ENCODE data around the gene ASB7.
A peak's percentile ranks its signal among the peaks of the same experiment; 100 is the strongest.
"Not testable (repeated sequence)": the region's sequence is repeated elsewhere in the genome, so short reads cannot be mapped to it uniquely, and the experiment has no call there.

Gene ASB7

DNA sequence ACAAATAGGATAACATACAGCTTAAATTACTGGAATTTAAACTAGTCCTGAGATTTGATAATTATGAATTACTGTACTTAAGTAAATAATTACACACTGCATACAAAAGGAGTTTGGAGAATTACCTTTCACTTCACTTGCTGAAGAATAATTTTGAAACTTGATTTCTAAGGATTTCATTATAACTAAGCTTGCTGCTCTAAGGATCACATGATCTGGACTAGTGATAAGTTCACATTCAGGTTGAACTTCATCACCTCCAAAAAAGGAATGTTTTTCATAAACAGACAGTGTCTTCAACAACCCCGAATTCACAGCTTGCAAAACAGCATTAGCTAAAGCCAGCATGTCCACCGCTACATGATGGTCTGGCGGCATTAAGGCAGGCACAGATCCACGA, 28.9 kb upstream of the ASB7 start:
- TF ChIP-seq, protein P1, sequence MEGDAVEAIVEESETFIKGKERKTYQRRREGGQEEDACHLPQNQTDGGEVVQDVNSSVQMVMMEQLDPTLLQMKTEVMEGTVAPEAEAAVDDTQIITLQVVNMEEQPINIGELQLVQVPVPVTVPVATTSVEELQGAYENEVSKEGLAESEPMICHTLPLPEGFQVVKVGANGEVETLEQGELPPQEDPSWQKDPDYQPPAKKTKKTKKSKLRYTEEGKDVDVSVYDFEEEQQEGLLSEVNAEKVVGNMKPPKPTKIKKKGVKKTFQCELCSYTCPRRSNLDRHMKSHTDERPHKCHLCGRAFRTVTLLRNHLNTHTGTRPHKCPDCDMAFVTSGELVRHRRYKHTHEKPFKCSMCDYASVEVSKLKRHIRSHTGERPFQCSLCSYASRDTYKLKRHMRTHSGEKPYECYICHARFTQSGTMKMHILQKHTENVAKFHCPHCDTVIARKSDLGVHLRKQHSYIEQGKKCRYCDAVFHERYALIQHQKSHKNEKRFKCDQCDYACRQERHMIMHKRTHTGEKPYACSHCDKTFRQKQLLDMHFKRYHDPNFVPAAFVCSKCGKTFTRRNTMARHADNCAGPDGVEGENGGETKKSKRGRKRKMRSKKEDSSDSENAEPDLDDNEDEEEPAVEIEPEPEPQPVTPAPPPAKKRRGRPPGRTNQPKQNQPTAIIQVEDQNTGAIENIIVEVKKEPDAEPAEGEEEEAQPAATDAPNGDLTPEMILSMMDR (IDR thresholded peaks at IDR 0.05; ENCODE audit: insufficient read depth, low read depth, low read length, missing control alignments) = no peak
- no peak overlapping the region for H3K4me3 ChIP-seq (ENCODE audit: low read depth, low read length)
- DNase-seq (ENCODE audit: low read depth) = no peak

DNA sequence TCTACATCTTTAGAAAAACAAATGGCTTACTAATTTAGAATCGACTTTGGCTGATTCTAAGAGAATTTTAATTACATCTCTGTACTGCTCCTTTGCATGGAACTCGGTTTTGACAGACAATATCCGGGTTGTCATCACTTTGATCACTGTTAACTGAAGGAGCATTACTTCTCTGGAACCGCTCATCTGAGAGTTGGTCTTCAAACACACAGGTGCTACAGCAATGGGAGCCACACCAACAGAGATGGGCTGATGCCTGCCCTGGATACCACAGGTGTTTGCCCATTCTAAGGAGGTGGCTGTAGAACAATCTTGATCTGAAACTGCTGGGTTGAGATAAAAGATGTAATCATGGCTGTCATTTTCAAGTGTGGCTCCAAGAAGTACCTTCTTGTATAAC, 22.0 kb upstream of the ASB7 start:
- H3K4me3 ChIP-seq (ENCODE audit: low read depth, low read length) = no peak overlapping the region
- no peak for DNase-seq (ENCODE audit: low read depth)
- TF ChIP-seq, protein P1 (IDR thresholded peaks at IDR 0.05; ENCODE audit: insufficient read depth, low read depth, low read length, missing control alignments) = no peak

DNA sequence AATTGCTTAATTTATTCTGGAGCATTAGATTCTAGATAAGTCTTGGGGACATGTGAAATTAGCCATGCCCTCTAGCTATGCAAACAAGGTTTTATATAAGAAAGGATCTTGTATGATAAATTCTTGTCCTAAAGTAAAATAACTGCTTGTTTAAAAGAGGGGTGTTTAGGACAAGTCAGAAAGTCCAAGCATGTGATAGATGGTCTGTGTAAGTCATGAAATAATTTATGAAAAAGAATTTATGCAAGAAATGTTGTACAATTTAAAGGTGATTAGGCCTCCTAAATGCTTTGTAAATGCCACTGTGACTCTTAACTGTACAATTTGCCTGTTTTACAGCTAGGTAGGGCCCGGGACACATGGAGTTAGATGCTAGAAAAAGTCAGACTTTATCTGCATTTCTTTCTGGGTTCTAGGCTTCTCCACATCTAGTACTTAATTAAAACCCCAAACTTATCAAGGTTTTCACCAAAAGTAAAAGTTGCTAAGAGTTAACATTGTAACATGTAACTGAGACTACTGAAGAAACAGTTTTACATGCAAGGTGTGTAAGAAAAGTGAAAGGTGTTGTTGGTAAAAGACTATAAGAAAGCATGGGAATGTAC, 13.6 kb upstream of the ASB7 start:
- DNase-seq (ENCODE audit: low read depth) = peak; percentile 21
- TF ChIP-seq, protein P1 (IDR thresholded peaks at IDR 0.05; ENCODE audit: insufficient read depth, low read depth, low read length, missing control alignments) = no peak
- no peak overlapping the region for H3K4me3 ChIP-seq (ENCODE audit: low read depth, low read length)

DNA sequence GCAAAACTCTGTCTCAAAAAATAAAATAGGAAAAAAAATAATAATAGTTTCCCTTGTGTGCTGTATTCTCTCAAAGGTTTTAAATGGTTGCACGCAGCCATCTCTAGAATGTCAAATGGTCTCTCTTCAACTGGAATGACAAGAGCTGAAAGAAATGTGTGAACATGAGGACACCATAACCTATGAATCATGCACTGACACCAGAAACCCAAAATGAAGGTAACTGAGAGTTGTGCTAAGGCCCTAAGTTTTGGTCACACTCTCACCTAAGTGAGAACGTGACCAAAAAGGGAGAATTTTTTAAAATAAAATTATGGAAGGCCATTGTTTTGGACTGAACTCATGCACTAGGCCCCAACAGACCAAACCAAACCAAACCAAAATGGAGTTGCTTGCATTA, 11.2 kb upstream of the ASB7 start:
- not testable (repeated sequence) for DNase-seq (ENCODE audit: low read depth); H3K4me3 ChIP-seq (ENCODE audit: low read depth, low read length)

DNA sequence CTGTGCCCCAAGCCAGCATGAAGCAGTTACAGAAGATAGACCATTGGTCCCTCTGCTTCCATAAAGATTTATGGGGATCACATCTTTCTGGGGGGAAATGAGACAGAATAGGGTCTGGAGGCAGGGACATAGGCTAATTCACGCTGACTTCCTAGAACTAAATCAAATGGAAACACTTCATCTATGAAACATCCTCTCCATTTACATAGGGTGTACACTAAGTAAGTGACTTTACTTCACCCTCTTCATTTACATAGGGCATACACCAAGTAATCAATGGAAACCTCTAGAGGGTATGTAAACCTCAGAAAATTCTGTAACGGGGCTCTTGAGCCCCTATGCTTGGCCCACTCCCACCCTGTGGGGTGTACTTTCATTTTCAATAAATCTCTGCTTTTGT, 10.6 kb upstream of the ASB7 start:
- no peak overlapping the region for H3K4me3 ChIP-seq (ENCODE audit: low read depth, low read length)
- TF ChIP-seq, protein P1 (IDR thresholded peaks at IDR 0.05; ENCODE audit: insufficient read depth, low read depth, low read length, missing control alignments) = no peak
- DNase-seq (ENCODE audit: low read depth) = no peak

DNA sequence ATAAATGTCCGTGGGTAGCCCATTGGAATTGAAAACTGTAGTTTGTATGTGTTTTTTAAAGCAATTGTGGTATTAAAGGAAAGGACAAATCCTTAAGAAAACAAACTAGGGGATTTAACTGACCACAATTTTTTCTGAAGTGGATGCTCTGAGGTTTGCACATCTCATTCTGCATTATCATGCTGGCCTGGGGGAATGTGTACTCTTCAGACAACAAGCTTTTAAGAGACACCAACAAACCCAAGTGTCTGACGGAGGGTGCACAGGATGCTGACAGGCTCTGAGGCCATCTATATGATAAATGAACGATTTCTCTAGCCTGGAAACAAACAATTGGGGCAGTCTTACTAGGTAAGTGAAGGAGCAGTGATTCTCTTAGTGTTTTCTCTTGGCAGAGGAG, 9.5 kb upstream of the ASB7 start:
- H3K4me3 ChIP-seq (ENCODE audit: low read depth, low read length) = no peak overlapping the region
- TF ChIP-seq, protein P1 (IDR thresholded peaks at IDR 0.05; ENCODE audit: insufficient read depth, low read depth, low read length, missing control alignments) = no peak
- no peak for DNase-seq (ENCODE audit: low read depth)

DNA sequence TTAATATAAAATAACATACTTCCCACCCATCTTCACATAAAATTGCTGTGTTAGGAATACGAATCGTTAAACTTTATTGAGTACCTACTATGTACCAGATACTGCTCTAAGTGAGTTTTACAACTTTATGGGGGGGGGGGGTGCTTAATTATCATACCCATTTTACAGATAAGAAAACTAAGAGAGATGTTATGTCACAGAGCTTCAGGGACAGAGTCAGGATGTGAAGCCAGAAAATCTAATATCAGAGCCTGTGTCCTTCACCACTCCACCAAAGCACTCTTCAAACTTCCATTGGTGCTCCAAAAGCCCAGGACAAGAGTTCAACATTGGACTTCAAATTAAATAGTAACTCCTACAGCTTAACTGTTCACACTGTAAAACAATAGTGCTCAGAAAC, 9.0 kb upstream of the ASB7 start:
- TF ChIP-seq, protein P1 (IDR thresholded peaks at IDR 0.05; ENCODE audit: insufficient read depth, low read depth, low read length, missing control alignments) = no peak

More for the DNA sequence above, 9.0 kb upstream of the ASB7 start:
- DNase-seq (ENCODE audit: low read depth) = no peak
- H3K4me3 ChIP-seq (ENCODE audit: low read depth, low read length) = no peak overlapping the region

All from GM12865 (cell line).